Right lobe of liver (tissue), 4 donors: ENCODE data around the gene RAB31.

Experiments
- POLR2A ChIP-seq: fragments of 450-650 bp; IDR thresholded peaks from one replicate; pipeline ENCODE4 v1.6.1; 2017; ENCODE audit warnings: antibody characterized with exemption, mild to moderate bottlenecking
- TF ChIP-seq, protein P1 (sequence below), 4 donors: fragments of 200-600 bp in 3 of 4; fragments of 450-650 bp in 1 of 4; IDR thresholded peaks; one replicate each; pipeline versions ENCODE4 v1.5.1 to v1.8.0; 2016 to 2022; ENCODE audit warnings: antibody characterized with exemption in 4 of 4, mild to moderate bottlenecking in 2 of 4
- donor health status: DM: no; HTN: no; CAD: no.
- donor health status: DM: no; HTN: no; CAD: no.
- donor health status: DM: no; HTN: yes; CAD: no.

- TF ChIP-seq, protein P1, sequence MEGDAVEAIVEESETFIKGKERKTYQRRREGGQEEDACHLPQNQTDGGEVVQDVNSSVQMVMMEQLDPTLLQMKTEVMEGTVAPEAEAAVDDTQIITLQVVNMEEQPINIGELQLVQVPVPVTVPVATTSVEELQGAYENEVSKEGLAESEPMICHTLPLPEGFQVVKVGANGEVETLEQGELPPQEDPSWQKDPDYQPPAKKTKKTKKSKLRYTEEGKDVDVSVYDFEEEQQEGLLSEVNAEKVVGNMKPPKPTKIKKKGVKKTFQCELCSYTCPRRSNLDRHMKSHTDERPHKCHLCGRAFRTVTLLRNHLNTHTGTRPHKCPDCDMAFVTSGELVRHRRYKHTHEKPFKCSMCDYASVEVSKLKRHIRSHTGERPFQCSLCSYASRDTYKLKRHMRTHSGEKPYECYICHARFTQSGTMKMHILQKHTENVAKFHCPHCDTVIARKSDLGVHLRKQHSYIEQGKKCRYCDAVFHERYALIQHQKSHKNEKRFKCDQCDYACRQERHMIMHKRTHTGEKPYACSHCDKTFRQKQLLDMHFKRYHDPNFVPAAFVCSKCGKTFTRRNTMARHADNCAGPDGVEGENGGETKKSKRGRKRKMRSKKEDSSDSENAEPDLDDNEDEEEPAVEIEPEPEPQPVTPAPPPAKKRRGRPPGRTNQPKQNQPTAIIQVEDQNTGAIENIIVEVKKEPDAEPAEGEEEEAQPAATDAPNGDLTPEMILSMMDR (IDR thresholded peaks at IDR 0.05): no peak
- TF ChIP-seq POLR2A: no peak
Measured at GRCh38 chr18:9788140-9788539, 80.0 kb downstream of the RAB31 start.
